HK-2 (cell line): Measurements from ENCODE around the gene ATP2A2.
"Not testable (repeated sequence)": the region's sequence is repeated elsewhere in the genome, so short reads cannot be mapped to it uniquely, and the experiment has no call there.

Source experiments
- DNase-seq: peaks from one replicate; pipeline ENCODE4 v3.0.0-alpha.2; 2018; ENCODE audit not compliant: unreplicated experiment

Gene ATP2A2

GRCh38 chr12:110369992-110370391 lies 88.9 kb downstream of the ATP2A2 start:
- DNase-seq, result no peak

GRCh38 chr12:110370732-110371231 lies 89.7 kb downstream of the ATP2A2 start:
- no peak for DNase-seq

GRCh38 chr12:110371408-110372055 lies 90.5 kb downstream of the ATP2A2 start:
- no peak for DNase-seq

GRCh38 chr12:110372056-110372425 lies 91.0 kb downstream of the ATP2A2 start:
- DNase-seq, result no peak

GRCh38 chr12:110373025-110373424 lies 92.0 kb downstream of the ATP2A2 start:
- no peak for DNase-seq

GRCh38 chr12:110373425-110373824 lies 92.4 kb downstream of the ATP2A2 start:
- no peak for DNase-seq

- no peak for DNase-seq
These were observed 93.0 kb downstream of the ATP2A2 start for GRCh38 chr12:110373962-110374611.

GRCh38 chr12:110378131-110378790 lies 97.2 kb downstream of the ATP2A2 start:
- not testable (repeated sequence) for DNase-seq

GRCh38 chr12:110379197-110379596 lies 98.2 kb downstream of the ATP2A2 start:
- DNase-seq, result no peak

GRCh38 chr12:110379631-110380030 lies 98.6 kb downstream of the ATP2A2 start:
- DNase-seq, result no peak

GRCh38 chr12:110382683-110383082 lies 101.6 kb downstream of the ATP2A2 start:
- no peak for DNase-seq
